Parathyroid adenoma (tissue), 2 donors: ENCODE data around the gene LYPD4.
"Not testable (repeated sequence)": the region's sequence is repeated elsewhere in the genome, so short reads cannot be mapped to it uniquely, and the experiment has no call there.

Experiments used
- H2AFZ ChIP-seq: fragments of 300-600 bp; sonication (generic); one replicate; pipeline ENCODE4 v1.7.0; 2017; ENCODE audit warnings: antibody characterized with exemption, mild to moderate bottlenecking
- H3K27ac ChIP-seq: fragments of 300-600 bp; sonication (generic); one replicate; pipeline ENCODE4 v1.7.0; 2017
- H3K27me3 ChIP-seq: fragments of 300-600 bp; sonication (generic); one replicate; pipeline ENCODE4 v1.7.0; 2017; ENCODE audit warnings: low read length; ENCODE audit not compliant: control insufficient read depth, insufficient read depth
- H3K36me3 ChIP-seq: fragments of 300-600 bp; sonication (generic); one replicate; pipeline ENCODE4 v1.7.0; 2017; ENCODE audit warnings: low read length; ENCODE audit not compliant: control insufficient read depth, insufficient read depth
- H3K4me1 ChIP-seq: fragments of 300-600 bp; sonication (generic); one replicate; pipeline ENCODE4 v1.7.0; 2017; ENCODE audit warnings: control low read depth
- H3K4me2 ChIP-seq: fragments of 300-600 bp; sonication (generic); one replicate; pipeline ENCODE4 v1.7.0; 2017; ENCODE audit warnings: low read length
- H3K4me3 ChIP-seq: fragments of 300-600 bp; sonication (generic); one replicate; pipeline ENCODE4 v1.7.0; 2017; ENCODE audit warnings: low read depth, low read length
- H3K79me2 ChIP-seq: fragments of 300-600 bp; sonication (generic); one replicate; pipeline ENCODE4 v1.7.0; 2017; ENCODE audit warnings: control low read depth
- H3K9ac ChIP-seq: fragments of 300-600 bp; sonication (generic); one replicate; pipeline ENCODE4 v1.7.0; 2017; ENCODE audit warnings: mild to moderate bottlenecking
- H3K9me3 ChIP-seq: fragments of 300-600 bp; sonication (generic); one replicate; pipeline ENCODE4 v1.7.0; 2017; ENCODE audit warnings: low read length; ENCODE audit not compliant: control insufficient read depth
- TF ChIP-seq, protein P1 (sequence below): fragments of 300-600 bp; sonication (generic); IDR thresholded peaks from one replicate; pipeline ENCODE4 v1.7.0; 2017; ENCODE audit warnings: antibody characterized with exemption, mild to moderate bottlenecking
- donor health status: primary hyperparathyroidism.

Gene LYPD4

DNA sequence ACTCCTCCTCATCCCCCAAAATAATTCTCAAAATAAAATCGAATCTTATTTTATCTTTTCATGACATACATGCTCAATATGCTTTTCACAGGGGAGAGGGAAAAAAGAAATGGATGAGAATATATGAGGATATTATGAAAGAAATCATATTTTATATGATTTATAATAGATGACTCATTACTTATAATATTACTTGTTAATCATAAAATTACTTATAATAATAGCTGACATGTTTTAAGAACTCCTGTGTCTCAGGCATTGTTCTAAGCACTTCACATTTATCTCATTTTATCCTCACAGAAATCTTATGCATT lies 51.1 kb downstream of the LYPD4 start:
- Histone ChIP-seq H3K9ac (no peak overlapping the region), H2AFZ (no peak overlapping the region), H3K27me3 (no peaks in the 10 kb centered on the region), H3K4me2 (no peak overlapping the region), H3K27ac (no peak overlapping the region), H3K4me1 (no peaks in the 10 kb centered on the region), H3K79me2 (no peaks in the 10 kb centered on the region), H3K4me3 (no peak overlapping the region), H3K36me3 (no peaks in the 10 kb centered on the region), H3K9me3 (no peaks in the 10 kb centered on the region)
- TF ChIP-seq, protein P1, sequence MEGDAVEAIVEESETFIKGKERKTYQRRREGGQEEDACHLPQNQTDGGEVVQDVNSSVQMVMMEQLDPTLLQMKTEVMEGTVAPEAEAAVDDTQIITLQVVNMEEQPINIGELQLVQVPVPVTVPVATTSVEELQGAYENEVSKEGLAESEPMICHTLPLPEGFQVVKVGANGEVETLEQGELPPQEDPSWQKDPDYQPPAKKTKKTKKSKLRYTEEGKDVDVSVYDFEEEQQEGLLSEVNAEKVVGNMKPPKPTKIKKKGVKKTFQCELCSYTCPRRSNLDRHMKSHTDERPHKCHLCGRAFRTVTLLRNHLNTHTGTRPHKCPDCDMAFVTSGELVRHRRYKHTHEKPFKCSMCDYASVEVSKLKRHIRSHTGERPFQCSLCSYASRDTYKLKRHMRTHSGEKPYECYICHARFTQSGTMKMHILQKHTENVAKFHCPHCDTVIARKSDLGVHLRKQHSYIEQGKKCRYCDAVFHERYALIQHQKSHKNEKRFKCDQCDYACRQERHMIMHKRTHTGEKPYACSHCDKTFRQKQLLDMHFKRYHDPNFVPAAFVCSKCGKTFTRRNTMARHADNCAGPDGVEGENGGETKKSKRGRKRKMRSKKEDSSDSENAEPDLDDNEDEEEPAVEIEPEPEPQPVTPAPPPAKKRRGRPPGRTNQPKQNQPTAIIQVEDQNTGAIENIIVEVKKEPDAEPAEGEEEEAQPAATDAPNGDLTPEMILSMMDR: no peak

DNA sequence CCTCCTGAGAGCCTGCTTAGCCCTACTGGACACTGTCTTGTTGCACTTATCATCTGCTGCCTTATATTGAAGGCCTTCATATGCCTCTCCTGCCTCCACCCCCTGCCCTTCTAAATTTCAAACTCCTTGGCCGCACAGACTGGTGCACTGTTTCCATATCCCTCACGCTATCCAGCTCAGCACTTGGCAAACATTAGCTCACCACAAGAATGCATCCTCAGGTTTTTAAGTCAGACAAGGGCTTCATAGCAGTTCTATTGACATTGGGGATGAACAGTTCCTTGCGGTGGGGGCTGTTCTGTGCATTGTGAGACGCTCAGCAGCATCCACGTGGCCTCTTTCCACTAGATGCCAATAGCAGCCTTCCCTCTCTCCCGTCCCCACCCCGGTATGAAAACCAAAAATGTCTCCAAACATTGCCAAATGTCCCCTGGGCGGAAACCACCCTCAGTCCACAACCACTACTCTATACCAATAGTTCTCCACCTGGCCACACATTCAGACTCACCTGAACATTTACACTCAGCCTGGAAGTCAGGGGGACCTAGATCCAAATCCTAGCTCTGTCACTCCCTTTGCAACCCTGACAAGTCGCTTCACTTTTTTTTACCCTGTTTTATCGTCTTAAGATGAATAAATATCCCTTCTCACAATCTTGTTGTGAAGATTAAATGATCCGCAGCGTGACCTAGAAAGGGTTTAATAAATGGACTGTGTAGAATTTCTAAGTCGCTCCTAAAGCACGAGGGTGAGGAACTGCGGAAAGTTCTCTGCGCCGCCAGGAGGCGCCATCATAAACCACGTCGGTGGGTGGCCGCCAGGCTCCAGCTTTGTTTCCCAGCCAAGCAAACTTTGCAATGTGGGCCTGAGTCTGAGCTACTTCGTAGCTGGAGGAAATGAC lies 51.7 kb downstream of the LYPD4 start:
- Histone ChIP-seq H3K27ac (no peak overlapping the region), H3K4me3 (no peak overlapping the region), H3K4me1 (no peaks in the 10 kb centered on the region), H3K27me3 (no peaks in the 10 kb centered on the region), H2AFZ (no peak overlapping the region), H3K4me2 (no peak overlapping the region), H3K9ac (no peak overlapping the region), H3K9me3 (no peaks in the 10 kb centered on the region), H3K36me3 (no peaks in the 10 kb centered on the region), H3K79me2 (no peaks in the 10 kb centered on the region)
- TF ChIP-seq, protein P1: peak; percentile 79

DNA sequence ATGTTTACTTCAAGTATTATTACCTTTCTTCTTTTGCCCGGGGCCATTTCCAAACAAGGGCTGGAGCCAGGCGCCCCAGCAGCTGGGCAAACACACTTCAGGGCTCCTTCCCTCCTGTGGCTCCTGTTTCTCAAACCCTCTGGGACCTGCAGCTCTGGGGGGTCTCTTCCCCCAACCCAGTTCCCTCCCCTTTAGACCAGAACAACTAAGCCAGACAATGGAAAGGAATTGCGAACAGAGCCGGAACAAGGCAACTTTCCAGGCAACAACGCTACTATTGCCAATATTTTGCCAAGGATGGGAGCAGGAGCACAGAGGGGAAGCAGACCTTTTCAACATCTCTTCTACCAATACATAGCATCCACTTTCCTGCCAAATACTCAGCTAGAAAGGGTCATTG lies 55.4 kb downstream of the LYPD4 start:
- not testable (repeated sequence) for H2AFZ ChIP-seq, H3K36me3 ChIP-seq, H3K4me3 ChIP-seq, H3K9me3 ChIP-seq, H3K4me2 ChIP-seq, H3K4me1 ChIP-seq, H3K9ac ChIP-seq, H3K79me2 ChIP-seq, H3K27ac ChIP-seq, H3K27me3 ChIP-seq

DNA sequence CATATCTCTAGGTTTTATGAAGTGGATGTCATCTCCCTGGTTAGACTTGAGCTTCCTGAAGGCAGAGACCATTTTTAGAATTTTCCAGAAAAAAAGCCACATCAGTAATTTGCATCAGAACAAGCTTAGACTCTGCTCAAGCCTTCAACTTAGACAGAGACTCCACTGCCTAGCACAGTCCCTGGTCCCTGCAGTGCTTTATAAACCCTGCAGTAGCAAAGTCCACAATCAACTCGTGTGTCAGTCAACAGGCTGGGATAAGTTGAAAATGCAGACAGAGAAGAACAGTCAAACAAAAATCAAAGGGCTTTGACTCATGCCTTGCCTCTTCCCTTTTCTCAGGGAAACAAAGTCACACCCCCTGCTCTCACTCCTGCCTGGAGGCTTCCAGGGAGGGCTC lies 56.0 kb downstream of the LYPD4 start:
- not testable (repeated sequence) for H3K79me2 ChIP-seq, H3K9me3 ChIP-seq, H2AFZ ChIP-seq, H3K27me3 ChIP-seq, H3K4me2 ChIP-seq, H3K9ac ChIP-seq, H3K4me3 ChIP-seq, H3K4me1 ChIP-seq, H3K36me3 ChIP-seq, H3K27ac ChIP-seq
